ENCODE data around the gene TRAF3IP3. TPM values are rescaled to one million over a fixed set of nuclear protein-coding genes. Genes with fewer than 3 reads are reported as not detected.

The TRAF3IP3 gene
- total and polyA plus RNA-seq, 2 of the 13 experiments (the other 11 are each of a cell fraction or from before 2014, with no cell fraction given) = not detected

DNA sequence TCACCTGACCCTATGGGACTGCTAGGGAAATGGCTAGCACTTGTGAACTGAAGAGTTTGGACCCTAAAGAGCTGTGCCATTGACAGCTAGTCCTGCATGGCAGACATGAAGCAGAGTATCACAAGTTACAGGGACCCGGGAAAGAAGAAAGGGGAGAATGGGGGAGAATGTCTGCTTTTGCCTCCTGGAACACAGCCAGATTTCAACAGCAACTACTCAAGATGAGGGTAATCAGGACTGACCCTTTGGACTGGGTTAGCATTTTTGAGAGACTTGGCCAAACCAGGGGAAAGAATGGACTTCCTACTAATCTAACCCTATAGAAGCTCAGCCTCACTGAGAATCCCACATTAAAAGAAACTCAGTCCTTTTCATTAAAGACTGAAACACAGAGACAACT, 63.2 kb downstream of the TRAF3IP3 start:
- no peaks in the 10 kb centered on the region for H3K36me3 ChIP-seq (replicated peaks in 1 of 2; ENCODE audit: control insufficient read depth in 1 of 2, insufficient read depth in 2 of 2, low read length in 2 of 2)
- H2AFZ ChIP-seq (ENCODE audit: low read length) = no peak overlapping the region
- no peaks in the 10 kb centered on the region for H3K9me3 ChIP-seq (ENCODE audit: low read length)
- ATAC-seq (no peak), FAIRE-seq (no peak), DNase-seq (ENCODE audit: low spot score) (no peak)
- ChIA-PET CTCF (ENCODE audit: low intra/inter-chr PET ratio, low total read pairs) (no interaction called here), POLR2A (interaction anchor here (1.4 kb wide), 1 partner anchor 9 kb away, joined by 4 read pairs; the partner anchor contains the start of gene UTP25)
- in situ Hi-C loops (cut with HindIII; ENCODE audit: extremely low pct_ligation_motif_present, low pct_unique_long_range_greater_than_20kb) = no loop called here
- WGBS (ENCODE audit: low lambda C conversion rate) = 0% methylated on average over 1 of the region's 1 CpG
- H3K4me2 ChIP-seq (ENCODE audit: low read depth, low read length) = no peak overlapping the region
- TF ChIP-seq ZNF580 (CRISPR knock-in tag; IDR thresholded peaks at IDR 0.05; ENCODE audit: borderline replicate concordance, low read depth) = no peak
- no peak for TF ChIP-seq ZNF737 (CRISPR knock-in tag; IDR thresholded peaks at IDR 0.05; ENCODE audit: borderline replicate concordance)
- TF ChIP-seq ZNF292 (CRISPR knock-in tag; IDR thresholded peaks at IDR 0.05; ENCODE audit: borderline replicate concordance, low read depth) = no peak
- TF ChIP-seq FOSL1 (CRISPR knock-in tag; IDR thresholded peaks at IDR 0.05; ENCODE audit: borderline replicate concordance) = no peak
- TF ChIP-seq ZXDC (CRISPR knock-in tag; IDR thresholded peaks at IDR 0.05) = no peak
- TF ChIP-seq DBP (CRISPR knock-in tag; IDR thresholded peaks at IDR 0.05; ENCODE audit: not compliant biosample characterization) = no peak
- TF ChIP-seq MAFG (CRISPR knock-in tag; IDR thresholded peaks at IDR 0.05) = no peak
- TF ChIP-seq ZNF747 (CRISPR knock-in tag; IDR thresholded peaks at IDR 0.05; ENCODE audit: borderline replicate concordance) = no peak
- TF ChIP-seq KDM5B (CRISPR knock-in tag; IDR thresholded peaks at IDR 0.05; ENCODE audit: borderline replicate concordance) = no peak
- TF ChIP-seq ZNF337 (CRISPR knock-in tag; IDR thresholded peaks at IDR 0.05; ENCODE audit: borderline replicate concordance, low read depth) = no peak
- TF ChIP-seq DZIP1 (CRISPR knock-in tag; IDR thresholded peaks at IDR 0.05) = no peak
- no peak for TF ChIP-seq ZNF816 (CRISPR knock-in tag; IDR thresholded peaks at IDR 0.05; ENCODE audit: borderline replicate concordance)
- H3K4me3 ChIP-seq (replicated peaks in 1 of 3; ENCODE audit: insufficient read depth in 1 of 3, low read depth in 2 of 3, low read length in 3 of 3) = no peak overlapping the region
- intact Hi-C loops (cut with micrococcal nuclease; ENCODE audit: unreplicated experiment) = no loop called here
- H3K4me1 ChIP-seq (ENCODE audit: insufficient read depth, low read length) = peaks cover 28% of the 10 kb centered on the region
- H3K79me2 ChIP-seq (ENCODE audit: insufficient read depth, low read length) = no peaks in the 10 kb centered on the region
- BruUV-seq (replicated peaks) = no TSS peak
- peaks cover 0 to 6% of the 10 kb centered on the region in 2 experiments; a peak in 2 of 5 replicates for H3K27me3 ChIP-seq (ENCODE audit: control insufficient read depth in 1 of 2, insufficient read depth in 2 of 2, low read length in 2 of 2)
- no peaks in the 10 kb centered on the region for H4K20me1 ChIP-seq (ENCODE audit: insufficient read depth, low read length)
- no peak overlapping the region for H3K9ac ChIP-seq (ENCODE audit: insufficient read depth, low read depth, low read length)
- H3K27ac ChIP-seq (ENCODE audit: extremely low read length, insufficient read depth, low read length) = no peak overlapping the region

Measured in HepG2 (cell line).